Measurements from ENCODE around the gene FHAD1. TPM values are rescaled to one million over a fixed set of nuclear protein-coding genes. Genes with fewer than 3 reads are reported as not detected.

The FHAD1 gene
- total RNA-seq, 4 donors from 2014 or later, result under 0.01 to 0.26 (median 0.06) TPM; not detected in 1

- Histone ChIP-seq H3K27me3 (no peaks in the 10 kb centered on the region), H3K36me3 (no peaks in the 10 kb centered on the region), H3K4me1 (peaks cover 23 to 28% (median 26%) of the 10 kb centered on the region in 4 donors), H3K9me3 (no peaks in the 10 kb centered on the region), H3K4me3 (no peak overlapping the region), H3K27ac (replicated peaks in 1 of 4) (no peak overlapping the region)
- no peak for TF ChIP-seq POLR2AphosphoS5 (IDR thresholded peaks at IDR 0.05)
- TF ChIP-seq EP300 (IDR thresholded peaks at IDR 0.05), result no peak
- TF ChIP-seq CTCF (IDR thresholded peaks at IDR 0.05), result no peak
- TF ChIP-seq POLR2A (IDR thresholded peaks at IDR 0.05; ENCODE audit: low read depth), result no peak
- WGBS, result 90% methylated on average over 2 of the region's 2 CpGs
- intact Hi-C loops (cut with DNase I), result no loop called here
- DNase-seq (ENCODE audit: extremely low spot score), result no peak
Measured at GRCh38 chr1:15331734-15332133, 84.7 kb downstream of the FHAD1 start.

GRCh38 chr1:15332525-15332924 lies 85.5 kb downstream of the FHAD1 start:
- WGBS, result 76% methylated on average over 4 of the region's 4 CpGs
- TF ChIP-seq CTCF (IDR thresholded peaks at IDR 0.05) (no peak), EP300 (IDR thresholded peaks at IDR 0.05) (no peak), POLR2A (IDR thresholded peaks at IDR 0.05; ENCODE audit: low read depth) (no peak), POLR2AphosphoS5 (IDR thresholded peaks at IDR 0.05) (no peak)
- no peak for DNase-seq (ENCODE audit: extremely low spot score)

GRCh38 chr1:15332952-15333715 lies 86.1 kb downstream of the FHAD1 start:
- TF ChIP-seq POLR2AphosphoS5 (IDR thresholded peaks at IDR 0.05), result no peak
- TF ChIP-seq EP300 (IDR thresholded peaks at IDR 0.05), result no peak
- TF ChIP-seq POLR2A (IDR thresholded peaks at IDR 0.05; ENCODE audit: low read depth), result no peak
- no peak for TF ChIP-seq CTCF (IDR thresholded peaks at IDR 0.05)
- DNase-seq (ENCODE audit: extremely low spot score), result no peak
- H3K27ac ChIP-seq (replicated peaks in 1 of 4), result no peak overlapping the region
- peaks cover 35 to 39% (median 37%) of the 10 kb centered on the region in 4 donors for H3K4me1 ChIP-seq
- no peaks in the 10 kb centered on the region for H3K36me3 ChIP-seq
- intact Hi-C loops (cut with DNase I), result no loop called here
- no peak overlapping the region for H3K4me3 ChIP-seq
- 87% methylated on average over 11 of the region's 11 CpGs for WGBS
- H3K9me3 ChIP-seq, result no peaks in the 10 kb centered on the region
- H3K27me3 ChIP-seq, result no peaks in the 10 kb centered on the region

More at GRCh38 chr1:15332525-15332924, 85.5 kb downstream of the FHAD1 start:
- peaks cover 31 to 36% (median 34%) of the 10 kb centered on the region in 4 donors for H3K4me1 ChIP-seq
- intact Hi-C loops (cut with DNase I), result no loop called here
- no peaks in the 10 kb centered on the region for H3K27me3 ChIP-seq
- no peak overlapping the region for H3K27ac ChIP-seq (replicated peaks in 1 of 4)
- no peak overlapping the region for H3K4me3 ChIP-seq
- no peaks in the 10 kb centered on the region for H3K36me3 ChIP-seq
- no peaks in the 10 kb centered on the region for H3K9me3 ChIP-seq

- H3K9me3 ChIP-seq, result no peaks in the 10 kb centered on the region
- DNase-seq (ENCODE audit: extremely low spot score), result no peak
- no peak for TF ChIP-seq POLR2AphosphoS5 (IDR thresholded peaks at IDR 0.05)
- TF ChIP-seq EP300 (IDR thresholded peaks at IDR 0.05), result no peak
- TF ChIP-seq POLR2A (IDR thresholded peaks at IDR 0.05; ENCODE audit: low read depth), result no peak
- no peak for TF ChIP-seq CTCF (IDR thresholded peaks at IDR 0.05)
- WGBS, result 92% methylated on average over 10 of the region's 10 CpGs
- H3K4me1 ChIP-seq, result peaks cover 18 to 25% (median 24%) of the 10 kb centered on the region in 4 donors
- no peak overlapping the region for H3K4me3 ChIP-seq
- H3K27ac ChIP-seq (replicated peaks in 1 of 4), result no peak overlapping the region
- no peaks in the 10 kb centered on the region for H3K27me3 ChIP-seq
- intact Hi-C loops (cut with DNase I), result loop anchor here (5.0 kb wide), 1 partner anchor 72 kb away; the partner anchor contains the start of gene EFHD2
- H3K36me3 ChIP-seq, result no peaks in the 10 kb centered on the region
Measured at GRCh38 chr1:15334995-15335394, 88.0 kb downstream of the FHAD1 start.

Measured in esophagus muscularis mucosa (tissue), 4 donors.